ENCODE data around the gene PAX6.

DNA sequence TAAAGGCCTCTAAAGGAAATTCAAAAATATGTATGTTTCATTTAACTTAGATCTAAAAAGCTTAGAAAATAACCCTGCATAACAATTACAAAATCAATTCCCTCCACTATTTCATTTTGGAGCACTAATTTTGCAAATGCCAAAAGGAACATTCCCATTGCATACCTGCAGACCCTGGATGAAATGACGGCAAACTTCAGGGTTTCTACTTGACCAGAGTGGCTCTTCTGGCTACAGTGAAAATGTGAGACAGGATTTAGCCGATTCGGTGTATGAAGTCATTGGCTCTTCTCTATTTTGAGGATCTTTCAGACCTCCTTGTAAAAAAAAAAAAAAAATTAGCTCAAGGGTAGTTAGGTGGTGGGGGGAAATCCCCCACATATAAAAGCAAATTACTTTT is 44.1 kb downstream of the PAX6 start:
- TF ChIP-seq, protein P1, sequence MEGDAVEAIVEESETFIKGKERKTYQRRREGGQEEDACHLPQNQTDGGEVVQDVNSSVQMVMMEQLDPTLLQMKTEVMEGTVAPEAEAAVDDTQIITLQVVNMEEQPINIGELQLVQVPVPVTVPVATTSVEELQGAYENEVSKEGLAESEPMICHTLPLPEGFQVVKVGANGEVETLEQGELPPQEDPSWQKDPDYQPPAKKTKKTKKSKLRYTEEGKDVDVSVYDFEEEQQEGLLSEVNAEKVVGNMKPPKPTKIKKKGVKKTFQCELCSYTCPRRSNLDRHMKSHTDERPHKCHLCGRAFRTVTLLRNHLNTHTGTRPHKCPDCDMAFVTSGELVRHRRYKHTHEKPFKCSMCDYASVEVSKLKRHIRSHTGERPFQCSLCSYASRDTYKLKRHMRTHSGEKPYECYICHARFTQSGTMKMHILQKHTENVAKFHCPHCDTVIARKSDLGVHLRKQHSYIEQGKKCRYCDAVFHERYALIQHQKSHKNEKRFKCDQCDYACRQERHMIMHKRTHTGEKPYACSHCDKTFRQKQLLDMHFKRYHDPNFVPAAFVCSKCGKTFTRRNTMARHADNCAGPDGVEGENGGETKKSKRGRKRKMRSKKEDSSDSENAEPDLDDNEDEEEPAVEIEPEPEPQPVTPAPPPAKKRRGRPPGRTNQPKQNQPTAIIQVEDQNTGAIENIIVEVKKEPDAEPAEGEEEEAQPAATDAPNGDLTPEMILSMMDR (conservative IDR thresholded peaks at IDR 0.05): no peak
- no peak for TF ChIP-seq EZH2 (IDR thresholded peaks at IDR 0.05; ENCODE audit: low read depth)

All from PC-9 (cell line).